Transverse colon (tissue), 4 donors: ENCODE results near the gene NEDD4L. TPM values are rescaled to one million over a fixed set of nuclear protein-coding genes. Genes with fewer than 3 reads are reported as not detected.

Source experiments
- DNase-seq: peaks from one replicate; pipeline ENCODE4 v3.0.0-alpha.2; 2019
- H3K27ac ChIP-seq, 4 donors: fragments of 200-600 bp; sonication (generic); 2 replicates each; pipeline ENCODE4 v1.5.1; 2016 to 2018; ENCODE audit warnings: inconsistent platforms in 4 of 4
- H3K27me3 ChIP-seq: fragments of 200-600 bp; sonication (generic); 2 replicates; pipeline ENCODE4 v1.5.1; 2017; ENCODE audit warnings: inconsistent platforms
- H3K36me3 ChIP-seq, 4 donors: fragments of 200-600 bp; sonication (generic); 2 replicates each; pipeline ENCODE4 v1.5.1; 2017 to 2019; ENCODE audit warnings: inconsistent platforms in 4 of 4
- H3K4me1 ChIP-seq, 4 donors: fragments of 200-600 bp; sonication (generic); 2 replicates each; pipeline ENCODE4 v1.5.1; 2017 to 2020; ENCODE audit warnings: inconsistent platforms in 4 of 4
- H3K4me3 ChIP-seq, 4 donors: fragments of 200-600 bp; sonication (generic); 1 replicate in 1 of 4; 2 replicates in 3 of 4; pipeline versions ENCODE4 v1.5.1 to v1.6.1; 2017 to 2019; ENCODE audit warnings: inconsistent platforms in 4 of 4
- H3K9me3 ChIP-seq, 2 donors: fragments of 200-600 bp; sonication (generic); 2 replicates each; pipeline ENCODE4 v1.5.1; 2017 to 2019; ENCODE audit warnings: inconsistent platforms in 2 of 2
- EP300 ChIP-seq: sonication (generic); formaldehyde crosslinking; IDR thresholded peaks from one replicate; pipeline ENCODE4 v1.6.1; 2017; ENCODE audit warnings: antibody characterized with exemption, low read depth
- POLR2A ChIP-seq: fragments of 450-650 bp; IDR thresholded peaks from one replicate; pipeline ENCODE4 v1.6.1; 2016; ENCODE audit warnings: antibody characterized with exemption, mild to moderate bottlenecking, moderate library complexity
- POLR2AphosphoS5 ChIP-seq, 3 donors: sonication (generic); formaldehyde crosslinking; IDR thresholded peaks; one replicate each; pipeline ENCODE4 v1.6.1; 2016; ENCODE audit warnings: antibody characterized with exemption in 3 of 3
- WGBS, 2 donors: methylation state at CpG; one replicate each; pipeline ENCODE4 v1.1.5; 2018; ENCODE audit warnings: low coverage in 1 of 2; 5-methylcytosine and 5-hydroxymethylcytosine counted together
- in situ Hi-C, 4 donors: fragments of 200-750 bp; cut with MboI; loops; one replicate each; pipeline versions ENCODE4 v1.15.0 to v1.15.1; 2017; ENCODE audit warnings: low sequenced_read_pairs in 3 of 4, low pct_ligation_motif_present in 1 of 4, low pct_unique_long_range_greater_than_20kb in 1 of 4
- intact Hi-C: fragments of 100-400 bp; cut with DNase I; formaldehyde crosslinking; loops from one replicate; pipeline ENCODE4 v1.15.1; 2023; ENCODE audit warnings: low total_unique reads
- total RNA-seq, 4 donors: library from RNA; depleted of rRNA; stranded (reverse); fragments of >200 nt; gene quantifications; one replicate each; pipeline ENCODE4 v1.1.0, GENCODE V29; 2016
- TF ChIP-seq, protein P1 (sequence below), 5 experiments: fragments of 200-600 bp in 3 of 5; fragments of 450-650 bp in 2 of 5; sonication (generic) in 3 of 5; IDR thresholded peaks; 1 replicate in 2 of 5; 2 replicates in 3 of 5; pipeline ENCODE4 v1.5.1; 2016 to 2017; ENCODE audit warnings: antibody characterized with exemption in 5 of 5, inconsistent platforms in 3 of 5, mild to moderate bottlenecking in 2 of 5, moderate library complexity in 1 of 5

The NEDD4L gene
- total RNA-seq, 4 donors from 2014 or later: 217 to 773 (median 305) TPM

DNA sequence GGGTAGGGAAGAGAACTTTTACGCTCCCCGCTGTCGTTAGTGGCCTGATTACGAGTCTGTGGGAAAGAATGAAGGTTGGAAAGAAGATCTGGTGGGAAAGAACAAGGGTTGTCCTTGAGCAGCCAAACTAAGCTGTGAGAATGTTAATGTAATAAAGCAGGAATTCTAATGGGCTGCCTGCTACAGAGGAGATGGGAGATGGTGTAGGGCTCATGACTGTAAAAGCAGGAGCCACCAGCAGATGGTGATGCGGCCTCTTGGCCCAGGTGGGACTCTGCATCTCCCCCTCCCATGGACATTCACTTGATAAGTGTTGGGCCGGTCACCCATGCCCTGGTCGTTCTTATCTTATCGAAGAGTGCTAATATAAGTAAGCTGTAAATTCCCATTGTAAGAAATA, 150.0 kb downstream of the NEDD4L start:
- in situ Hi-C loops (no loop called here), intact Hi-C loops (no loop called here)
- WGBS, 2 donors: 50 to 79% methylated on average over 6 to 8 of the region's 8 CpGs
- DNase-seq: no peak
- Histone ChIP-seq H3K27ac (peak overlapping the region in 1 of 4 donors; percentile 70), H3K36me3 (no peaks in the 10 kb centered on the region), H3K9me3 (no peaks in the 10 kb centered on the region), H3K4me3 (no peak overlapping the region), H3K4me1 (peaks cover 6 to 43% (median 27%) of the 10 kb centered on the region in 4 donors), H3K27me3 (no peaks in the 10 kb centered on the region)
- TF ChIP-seq EP300: no peak
- TF ChIP-seq, protein P1, sequence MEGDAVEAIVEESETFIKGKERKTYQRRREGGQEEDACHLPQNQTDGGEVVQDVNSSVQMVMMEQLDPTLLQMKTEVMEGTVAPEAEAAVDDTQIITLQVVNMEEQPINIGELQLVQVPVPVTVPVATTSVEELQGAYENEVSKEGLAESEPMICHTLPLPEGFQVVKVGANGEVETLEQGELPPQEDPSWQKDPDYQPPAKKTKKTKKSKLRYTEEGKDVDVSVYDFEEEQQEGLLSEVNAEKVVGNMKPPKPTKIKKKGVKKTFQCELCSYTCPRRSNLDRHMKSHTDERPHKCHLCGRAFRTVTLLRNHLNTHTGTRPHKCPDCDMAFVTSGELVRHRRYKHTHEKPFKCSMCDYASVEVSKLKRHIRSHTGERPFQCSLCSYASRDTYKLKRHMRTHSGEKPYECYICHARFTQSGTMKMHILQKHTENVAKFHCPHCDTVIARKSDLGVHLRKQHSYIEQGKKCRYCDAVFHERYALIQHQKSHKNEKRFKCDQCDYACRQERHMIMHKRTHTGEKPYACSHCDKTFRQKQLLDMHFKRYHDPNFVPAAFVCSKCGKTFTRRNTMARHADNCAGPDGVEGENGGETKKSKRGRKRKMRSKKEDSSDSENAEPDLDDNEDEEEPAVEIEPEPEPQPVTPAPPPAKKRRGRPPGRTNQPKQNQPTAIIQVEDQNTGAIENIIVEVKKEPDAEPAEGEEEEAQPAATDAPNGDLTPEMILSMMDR (IDR thresholded peaks at IDR 0.05): peak in 1 of 5 experiments; percentile 24

DNA sequence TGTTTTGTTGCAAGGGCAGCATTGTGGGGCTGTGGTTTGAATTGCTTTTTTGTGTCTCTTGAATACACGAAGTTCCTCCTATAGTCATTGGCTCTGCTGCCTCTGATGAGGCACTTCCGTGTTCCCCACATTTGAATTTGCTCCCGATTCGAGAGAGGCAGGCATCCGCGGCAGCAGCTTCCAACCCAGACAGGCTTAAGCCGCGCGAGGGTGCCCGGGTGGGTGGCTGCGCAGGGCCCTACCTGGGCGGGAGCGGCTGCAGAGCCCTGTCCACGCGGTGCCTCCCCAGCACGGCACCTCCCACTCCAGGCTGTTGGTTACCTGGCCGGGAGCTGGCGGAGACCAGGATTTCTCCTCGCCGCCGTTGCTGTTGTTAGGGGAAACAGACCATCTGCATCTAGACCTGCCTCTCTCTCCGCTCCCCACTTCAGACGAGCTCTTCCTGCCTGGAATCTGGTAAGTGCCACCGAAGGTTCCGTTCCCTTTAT, 151.3 kb downstream of the NEDD4L start:
- intact Hi-C loops: loop anchor here (5.0 kb wide), 1 partner anchor 127 kb away; no protein-coding TSS in a partner anchor

DNA sequence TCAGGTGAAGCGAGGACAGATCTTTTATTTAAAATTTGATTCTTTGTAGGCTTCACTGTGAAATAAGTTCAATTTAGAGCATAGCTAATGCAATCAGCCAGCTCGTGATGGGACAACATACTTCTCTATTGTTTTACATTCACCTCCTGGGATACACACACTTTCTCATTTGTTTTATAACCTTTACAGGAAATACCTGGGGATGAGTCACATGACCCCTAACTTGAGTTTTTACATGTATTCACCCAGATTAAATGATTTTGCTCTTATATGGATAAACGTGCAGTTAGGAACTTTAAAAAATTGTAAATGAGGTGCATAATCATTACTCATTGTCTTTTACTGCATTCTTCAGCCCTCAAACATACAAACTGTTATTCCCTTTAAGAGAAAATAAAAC, 152.1 kb downstream of the NEDD4L start:
- H3K4me1 ChIP-seq: peaks cover 6 to 43% (median 30%) of the 10 kb centered on the region in 4 donors
- 50 to 60% methylated on average over 3 of the region's 3 CpGs for WGBS, 2 donors
- intact Hi-C loops (loop anchor here (5.0 kb wide), 1 partner anchor 126 kb away; no protein-coding TSS in a partner anchor), in situ Hi-C loops (no loop called here)
- no peak for TF ChIP-seq POLR2A
- TF ChIP-seq EP300: no peak
- TF ChIP-seq, protein P1 (IDR thresholded peaks at IDR 0.05): no peak
- no peak for TF ChIP-seq POLR2AphosphoS5 (IDR thresholded peaks at IDR 0.05)
- no peak for DNase-seq
- H3K4me3 ChIP-seq: peak overlapping the region in 2 of 4 donors; percentile 26 to 41
- no peaks in the 10 kb centered on the region for H3K27me3 ChIP-seq
- H3K36me3 ChIP-seq: no peaks in the 10 kb centered on the region
- peak overlapping the region; percentile 70 to 82 (median 76) for H3K27ac ChIP-seq
- no peaks in the 10 kb centered on the region for H3K9me3 ChIP-seq

More for the DNA sequence above, 151.3 kb downstream of the NEDD4L start:
- DNase-seq: peak; percentile 64
- Histone ChIP-seq H3K27ac (peak overlapping the region; percentile 70 to 82 (median 76)), H3K4me3 (peak overlapping the region; percentile 11 to 41 (median 22)), H3K9me3 (no peaks in the 10 kb centered on the region), H3K4me1 (peaks cover 6 to 38% (median 26%) of the 10 kb centered on the region in 4 donors), H3K27me3 (no peaks in the 10 kb centered on the region), H3K36me3 (no peaks in the 10 kb centered on the region)
- in situ Hi-C loops: no loop called here
- TF ChIP-seq EP300 (no peak), POLR2AphosphoS5 (IDR thresholded peaks at IDR 0.05) (peak; percentile 25 to 37 (median 33)), POLR2A (peak; percentile 30)
- 15 to 24% methylated on average over 4 to 21 of the region's 25 CpGs for WGBS, 2 donors

DNA sequence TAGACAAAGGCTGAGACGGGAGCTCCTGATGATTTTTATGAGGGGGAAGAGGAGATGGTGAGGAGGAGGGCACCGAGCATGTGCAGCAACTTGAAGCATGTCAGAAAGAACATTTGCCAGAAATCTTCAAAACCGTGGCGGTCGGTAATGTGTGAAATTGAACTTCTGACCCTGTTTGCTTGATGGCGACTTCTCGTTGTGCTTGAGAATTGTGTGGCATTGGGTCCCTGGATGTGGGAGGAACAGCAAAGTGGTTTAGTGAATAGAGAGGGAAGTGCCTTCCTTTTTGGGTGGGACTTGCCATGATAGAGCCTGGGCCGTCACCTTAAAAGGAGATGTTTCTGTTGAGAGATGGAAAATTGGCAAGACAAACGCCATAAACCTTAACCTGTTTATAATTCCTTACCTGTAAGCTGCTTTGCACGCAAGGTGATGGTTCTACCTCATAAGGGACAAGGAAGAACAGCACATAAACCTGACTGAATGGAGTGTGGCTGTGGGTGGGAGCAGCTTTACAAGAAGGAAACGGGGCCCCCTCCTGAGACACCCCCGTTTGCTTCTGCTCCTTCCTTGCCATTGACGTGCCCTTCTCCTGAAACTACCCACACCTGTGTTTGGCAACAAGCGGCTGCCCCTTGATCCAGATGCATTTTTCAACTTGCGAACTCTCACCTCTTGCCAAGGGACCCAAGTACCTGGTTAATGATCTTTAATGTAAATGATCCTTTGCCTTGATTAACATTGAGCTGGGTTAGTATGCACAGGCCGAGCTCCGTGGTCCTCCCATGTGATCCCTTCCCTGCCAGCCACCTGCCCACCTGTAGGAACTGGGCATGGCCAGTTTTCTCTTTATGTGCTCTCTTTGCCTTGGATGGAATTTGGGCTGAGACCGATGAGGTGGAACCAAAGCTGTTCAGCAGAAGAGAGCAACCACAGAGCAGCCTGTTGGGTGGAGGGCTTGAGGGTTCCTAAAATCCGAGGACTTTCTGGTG, 153.2 kb downstream of the NEDD4L start:
- peaks cover 6 to 53% (median 38%) of the 10 kb centered on the region in 4 donors for H3K4me1 ChIP-seq
- H3K27me3 ChIP-seq: no peaks in the 10 kb centered on the region
- H3K9me3 ChIP-seq: no peaks in the 10 kb centered on the region
- peak overlapping the region in 1 of 4 donors; percentile 3 for H3K4me3 ChIP-seq
- WGBS, 2 donors: 52 to 67% methylated on average over 9 to 19 of the region's 19 CpGs
- peak overlapping the region; percentile 70 to 82 (median 76) for H3K27ac ChIP-seq
- intact Hi-C loops (loop anchor here (5.0 kb wide), 1 partner anchor 125 kb away; no protein-coding TSS in a partner anchor), in situ Hi-C loops (no loop called here)
- TF ChIP-seq POLR2A: peak; percentile 8
- TF ChIP-seq EP300: no peak
- TF ChIP-seq, protein P1 (IDR thresholded peaks at IDR 0.05): no peak
- no peak for TF ChIP-seq POLR2AphosphoS5 (IDR thresholded peaks at IDR 0.05)
- H3K36me3 ChIP-seq: no peaks in the 10 kb centered on the region
- DNase-seq: peak; percentile 38
